SK-N-SH treated with all-trans-retinoic acid at 6 μM for 48 hours (cell line): Measurements from ENCODE around the gene HECTD4.

Experiments
- ATAC-seq: fragments of 200-7000 bp; cut with Tn5 transposase; 3 replicates; pipeline ENCODE4 v1.9.1; 2020; ENCODE audit warnings: mild to moderate bottlenecking, moderate library complexity
- ARNTL ChIP-seq: fragments of 450-650 bp; formaldehyde crosslinking; IDR thresholded peaks from 2 replicates; pipeline ENCODE4 v1.5.0; 2020; ENCODE audit warnings: low read depth, mild to moderate bottlenecking, moderate library complexity, borderline replicate concordance
- BACH2 ChIP-seq: fragments of 250-450 bp; sonication (Bioruptor Pico); IDR thresholded peaks from 2 replicates; pipeline ENCODE4 v1.9.0; 2021; ENCODE audit warnings: mild to moderate bottlenecking, borderline replicate concordance
- CSRNP3 ChIP-seq: fragments of 250-450 bp; sonication (Bioruptor Pico); IDR thresholded peaks from 2 replicates; pipeline ENCODE4 v1.5.1; 2021; ENCODE audit warnings: mild to moderate bottlenecking, moderate library complexity
- ESRRG ChIP-seq: fragments of 250-450 bp; sonication (Bioruptor Pico); IDR thresholded peaks from 2 replicates; pipeline ENCODE4 v1.6.1; 2021; ENCODE audit warnings: mild to moderate bottlenecking
- GLIS3 ChIP-seq: fragments of 250-450 bp; sonication (Bioruptor Pico); IDR thresholded peaks from 2 replicates; pipeline ENCODE4 v1.5.0; 2020; ENCODE audit warnings: mild to moderate bottlenecking, moderate library complexity
- ISL1 ChIP-seq: fragments of 250-450 bp; sonication (Bioruptor Pico); IDR thresholded peaks from 2 replicates; pipeline ENCODE4 v2.1.2; 2022; ENCODE audit warnings: mild to moderate bottlenecking, moderate library complexity
- OSR1 ChIP-seq: fragments of 250-450 bp; sonication (Bioruptor Pico); IDR thresholded peaks from 2 replicates; pipeline ENCODE4 v1.8.0; 2022; ENCODE audit warnings: moderate library complexity, mild to moderate bottlenecking, inconsistent platforms
- RARB ChIP-seq: fragments of 250-450 bp; sonication (Bioruptor Pico); IDR thresholded peaks from 2 replicates; pipeline ENCODE4 v1.8.0; 2021; ENCODE audit warnings: mild to moderate bottlenecking, moderate library complexity
- TOX ChIP-seq: fragments of 250-450 bp; sonication (Bioruptor Pico); IDR thresholded peaks from 2 replicates; pipeline ENCODE4 v1.8.0; 2021; ENCODE audit warnings: mild to moderate bottlenecking, moderate library complexity, borderline replicate concordance
- TSHZ2 ChIP-seq: fragments of 250-450 bp; sonication (Bioruptor Pico); IDR thresholded peaks from 2 replicates; pipeline ENCODE4 v1.5.0; 2020; ENCODE audit warnings: mild to moderate bottlenecking, moderate library complexity
- ZC3H10 ChIP-seq: fragments of 250-450 bp; sonication (Bioruptor Pico); IDR thresholded peaks from 2 replicates; pipeline ENCODE4 v1.5.1; 2021; ENCODE audit warnings: mild to moderate bottlenecking, moderate library complexity
- ZFP3 ChIP-seq: fragments of 250-450 bp; sonication (Bioruptor Pico); IDR thresholded peaks from 2 replicates; pipeline ENCODE4 v1.5.0; 2020; ENCODE audit warnings: mild to moderate bottlenecking, moderate library complexity
- ZFP30 ChIP-seq: fragments of 450-650 bp; formaldehyde crosslinking; IDR thresholded peaks from 2 replicates; pipeline ENCODE4 v1.5.0; 2022; ENCODE audit warnings: mild to moderate bottlenecking, moderate library complexity
- ZNF70 ChIP-seq: fragments of 450-650 bp; formaldehyde crosslinking; IDR thresholded peaks from 2 replicates; pipeline ENCODE4 v1.5.0; 2020; ENCODE audit warnings: mild to moderate bottlenecking, moderate library complexity
- ZNF8 ChIP-seq: fragments of 450-650 bp; formaldehyde crosslinking; IDR thresholded peaks from 2 replicates; pipeline ENCODE4 v1.5.0; 2020; ENCODE audit warnings: mild to moderate bottlenecking, moderate library complexity
- TF ChIP-seq, protein P1 (sequence below): fragments of 250-450 bp; sonication (Bioruptor Pico); IDR thresholded peaks from 2 replicates; pipeline ENCODE4 v1.5.1; 2020; ENCODE audit warnings: low read depth, mild to moderate bottlenecking, moderate library complexity
- TF ChIP-seq, protein P2 (sequence below): fragments of 250-450 bp; sonication (Bioruptor Pico); IDR thresholded peaks from 2 replicates; pipeline ENCODE4 v1.8.0; 2021; ENCODE audit warnings: low read depth, mild to moderate bottlenecking, moderate library complexity, borderline replicate concordance

HECTD4 gene

GRCh38 chr12:112270673-112271072 is 111.6 kb downstream of the HECTD4 start:
- TF ChIP-seq, protein P1, sequence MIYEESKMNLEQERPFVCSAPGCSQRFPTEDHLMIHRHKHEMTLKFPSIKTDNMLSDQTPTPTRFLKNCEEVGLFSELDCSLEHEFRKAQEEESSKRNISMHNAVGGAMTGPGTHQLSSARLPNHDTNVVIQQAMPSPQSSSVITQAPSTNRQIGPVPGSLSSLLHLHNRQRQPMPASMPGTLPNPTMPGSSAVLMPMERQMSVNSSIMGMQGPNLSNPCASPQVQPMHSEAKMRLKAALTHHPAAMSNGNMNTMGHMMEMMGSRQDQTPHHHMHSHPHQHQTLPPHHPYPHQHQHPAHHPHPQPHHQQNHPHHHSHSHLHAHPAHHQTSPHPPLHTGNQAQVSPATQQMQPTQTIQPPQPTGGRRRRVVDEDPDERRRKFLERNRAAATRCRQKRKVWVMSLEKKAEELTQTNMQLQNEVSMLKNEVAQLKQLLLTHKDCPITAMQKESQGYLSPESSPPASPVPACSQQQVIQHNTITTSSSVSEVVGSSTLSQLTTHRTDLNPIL (CRISPR knock-in tag), result no peak
- TF ChIP-seq, protein P2, sequence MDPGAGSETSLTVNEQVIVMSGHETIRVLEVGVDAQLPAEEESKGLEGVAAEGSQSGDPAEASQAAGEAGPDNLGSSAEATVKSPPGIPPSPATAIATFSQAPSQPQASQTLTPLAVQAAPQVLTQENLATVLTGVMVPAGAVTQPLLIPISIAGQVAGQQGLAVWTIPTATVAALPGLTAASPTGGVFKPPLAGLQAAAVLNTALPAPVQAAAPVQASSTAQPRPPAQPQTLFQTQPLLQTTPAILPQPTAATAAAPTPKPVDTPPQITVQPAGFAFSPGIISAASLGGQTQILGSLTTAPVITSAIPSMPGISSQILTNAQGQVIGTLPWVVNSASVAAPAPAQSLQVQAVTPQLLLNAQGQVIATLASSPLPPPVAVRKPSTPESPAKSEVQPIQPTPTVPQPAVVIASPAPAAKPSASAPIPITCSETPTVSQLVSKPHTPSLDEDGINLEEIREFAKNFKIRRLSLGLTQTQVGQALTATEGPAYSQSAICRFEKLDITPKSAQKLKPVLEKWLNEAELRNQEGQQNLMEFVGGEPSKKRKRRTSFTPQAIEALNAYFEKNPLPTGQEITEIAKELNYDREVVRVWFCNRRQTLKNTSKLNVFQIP (CRISPR knock-in tag), result no peak
- ATAC-seq, result no peak

- TF ChIP-seq ZNF70 (CRISPR knock-in tag), result no peak
- TF ChIP-seq, all 23 proteins: peak for 0
- no peak for ATAC-seq
Observed at GRCh38 chr12:112266473-112266872, 115.8 kb downstream of the HECTD4 start.

DNA sequence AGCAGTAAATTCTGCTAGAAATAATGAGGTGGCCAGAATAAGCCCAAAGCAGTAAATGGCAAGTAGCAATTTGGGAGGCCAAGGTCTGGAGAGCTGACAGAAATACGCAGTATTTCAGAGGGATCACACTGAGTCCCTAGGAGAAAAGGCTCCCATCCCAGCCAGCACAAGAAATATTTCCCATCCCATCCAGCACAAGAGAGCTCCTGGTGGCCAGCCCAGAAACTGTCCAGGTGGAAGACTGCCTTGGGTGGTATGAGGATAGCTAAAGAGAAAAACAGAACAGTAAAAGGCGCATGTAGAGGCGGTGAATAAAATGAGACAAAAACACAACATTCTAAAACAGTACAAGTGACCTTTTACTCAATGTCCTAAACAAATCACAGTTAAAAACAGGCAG is 120.7 kb downstream of the HECTD4 start:
- ATAC-seq, result peak; percentile 65; the same call in 2 of the 3 replicates
- TF ChIP-seq BACH2 (no peak), RARB (CRISPR knock-in tag) (no peak), ZNF70 (CRISPR knock-in tag) (no peak), ARNTL (no peak), TSHZ2 (CRISPR knock-in tag) (no peak), CSRNP3 (CRISPR knock-in tag) (no peak), ZNF8 (no peak)

DNA sequence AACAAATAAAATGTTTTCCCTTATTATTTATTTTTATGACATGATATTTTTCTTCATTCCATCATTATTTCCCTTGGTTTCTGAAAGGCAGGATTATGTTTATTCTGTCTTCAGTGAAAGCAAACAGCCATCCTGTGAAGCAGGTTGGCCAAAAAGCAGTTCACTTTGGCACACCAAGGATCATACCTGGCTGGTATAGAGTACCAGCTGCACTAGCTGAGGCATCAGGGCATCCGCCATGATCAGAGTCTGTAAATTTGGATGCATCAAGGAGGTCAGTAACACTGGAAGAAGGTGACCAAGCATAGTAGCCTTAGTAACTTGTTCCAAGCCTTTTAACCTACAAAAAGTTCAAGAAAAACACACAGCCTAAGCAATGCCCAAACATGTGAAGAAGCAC is 123.3 kb downstream of the HECTD4 start:
- TF ChIP-seq GLIS3 (CRISPR knock-in tag) (no peak), ISL1 (CRISPR knock-in tag) (no peak), OSR1 (CRISPR knock-in tag) (no peak), ZNF8 (no peak), ZC3H10 (CRISPR knock-in tag) (no peak), ZFP3 (no peak), ARNTL (no peak), TOX (CRISPR knock-in tag) (no peak), ESRRG (CRISPR knock-in tag) (no peak)
- TF ChIP-seq, protein P1 (CRISPR knock-in tag), result no peak
- ATAC-seq, result no peak

- no peak for ATAC-seq
- TF ChIP-seq ZNF8 (no peak), ESRRG (CRISPR knock-in tag) (no peak), ZNF70 (CRISPR knock-in tag) (no peak), ZFP3 (no peak), GLIS3 (CRISPR knock-in tag) (no peak), ZC3H10 (CRISPR knock-in tag) (no peak), RARB (CRISPR knock-in tag) (no peak), BACH2 (no peak), OSR1 (CRISPR knock-in tag) (no peak), ZFP30 (CRISPR knock-in tag) (no peak)
- TF ChIP-seq, protein P1 (CRISPR knock-in tag), result no peak
Observed at GRCh38 chr12:112256780-112257179, 125.5 kb downstream of the HECTD4 start.
